Posterior cingulate gyrus (tissue), 11 donors: ENCODE results near the gene TGFBR2.

Experiments
- DNase-seq, 10 donors: peaks; one replicate each; pipeline versions ENCODE4 v3.0.0 to v3.0.0-alpha.2; 2020 to 2021; ENCODE audit warnings: mixed read lengths in 3 of 10
- intact Hi-C: fragments of 100-400 bp; cut with DNase I; formaldehyde crosslinking; loops from one replicate; pipeline ENCODE4 v1.15.1; 2023

The TGFBR2 gene

DNA sequence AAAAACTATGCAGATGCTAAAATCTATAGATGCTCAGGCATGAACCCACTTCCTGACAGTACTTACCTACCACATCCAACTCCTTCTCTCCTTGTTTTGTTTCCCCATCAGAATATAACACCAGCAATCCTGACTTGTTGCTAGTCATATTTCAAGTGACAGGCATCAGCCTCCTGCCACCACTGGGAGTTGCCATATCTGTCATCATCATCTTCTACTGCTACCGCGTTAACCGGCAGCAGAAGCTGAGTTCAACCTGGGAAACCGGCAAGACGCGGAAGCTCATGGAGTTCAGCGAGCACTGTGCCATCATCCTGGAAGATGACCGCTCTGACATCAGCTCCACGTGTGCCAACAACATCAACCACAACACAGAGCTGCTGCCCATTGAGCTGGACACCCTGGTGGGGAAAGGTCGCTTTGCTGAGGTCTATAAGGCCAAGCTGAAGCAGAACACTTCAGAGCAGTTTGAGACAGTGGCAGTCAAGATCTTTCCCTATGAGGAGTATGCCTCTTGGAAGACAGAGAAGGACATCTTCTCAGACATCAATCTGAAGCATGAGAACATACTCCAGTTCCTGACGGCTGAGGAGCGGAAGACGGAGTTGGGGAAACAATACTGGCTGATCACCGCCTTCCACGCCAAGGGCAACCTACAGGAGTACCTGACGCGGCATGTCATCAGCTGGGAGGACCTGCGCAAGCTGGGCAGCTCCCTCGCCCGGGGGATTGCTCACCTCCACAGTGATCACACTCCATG, 65.3 kb downstream of the TGFBR2 start:
- intact Hi-C loops, result no loop called here
- no peak for DNase-seq

- DNase-seq, result no peak
- intact Hi-C loops, result no loop called here
Measured at GRCh38 chr3:30672287-30672735, 65.9 kb downstream of the TGFBR2 start.

DNA sequence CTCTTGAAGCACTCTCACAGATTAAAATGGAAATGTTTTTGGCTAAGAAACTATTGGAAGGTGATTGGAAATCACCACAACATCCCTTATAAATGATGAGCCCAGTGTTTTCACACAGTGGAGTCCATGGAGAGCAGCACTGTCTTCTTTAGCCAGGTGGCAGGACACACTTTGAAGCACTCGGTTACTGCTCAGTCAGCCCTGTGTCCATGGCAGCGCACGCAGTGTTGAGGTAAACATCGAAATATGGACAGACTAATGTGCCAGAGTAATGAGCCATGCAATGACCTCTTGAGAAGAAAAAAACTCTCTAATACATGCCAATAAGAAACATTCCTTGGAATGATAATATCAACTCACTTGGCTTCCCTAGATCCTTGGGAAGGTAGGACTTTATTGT, 66.6 kb downstream of the TGFBR2 start:
- intact Hi-C loops, result no loop called here
- DNase-seq, result no peak

- intact Hi-C loops, result no loop called here
Measured at GRCh38 chr3:30673425-30674341, 67.3 kb downstream of the TGFBR2 start.

DNA sequence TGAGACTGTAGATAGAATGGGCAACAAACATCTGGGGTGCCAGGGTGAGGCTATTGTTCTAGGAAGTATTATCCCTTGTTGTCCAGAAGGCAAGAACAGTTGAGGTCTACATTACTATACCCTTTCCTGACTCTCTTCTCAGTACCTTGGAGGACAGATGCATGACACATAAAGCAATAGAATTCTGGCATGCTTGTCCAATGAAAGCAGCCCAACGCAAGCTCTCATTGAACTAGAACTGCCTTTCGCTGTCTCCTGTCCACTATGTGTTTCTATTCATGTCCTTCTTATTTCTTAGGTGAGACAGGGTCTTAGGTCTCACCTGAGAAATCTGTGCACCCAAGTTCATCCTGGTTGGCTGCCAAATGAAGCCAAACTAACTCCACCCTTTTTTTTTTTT, 68.6 kb downstream of the TGFBR2 start:
- no peak for DNase-seq
- intact Hi-C loops, result no loop called here

More at GRCh38 chr3:30673425-30674341, 67.3 kb downstream of the TGFBR2 start:
- no peak for DNase-seq

DNA sequence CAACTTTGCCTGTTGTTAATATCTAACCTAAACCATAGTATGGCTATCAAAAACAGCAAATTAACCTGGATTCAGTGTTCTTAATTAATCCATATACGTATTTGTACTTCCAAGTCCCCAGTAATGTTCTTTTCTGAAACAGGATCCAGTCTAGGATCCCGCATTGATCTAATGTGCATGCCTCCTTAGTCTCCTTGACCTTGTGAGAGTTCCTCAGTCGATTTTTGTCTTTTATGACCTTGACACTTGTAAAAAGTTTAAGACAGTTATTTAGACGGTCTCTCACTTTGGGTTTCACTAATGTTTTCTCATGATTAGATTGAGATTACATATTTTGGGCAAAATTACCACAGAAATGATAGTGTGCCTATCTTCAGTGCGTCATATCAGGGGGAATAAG, 69.4 kb downstream of the TGFBR2 start:
- no peak for DNase-seq
- intact Hi-C loops, result no loop called here

DNA sequence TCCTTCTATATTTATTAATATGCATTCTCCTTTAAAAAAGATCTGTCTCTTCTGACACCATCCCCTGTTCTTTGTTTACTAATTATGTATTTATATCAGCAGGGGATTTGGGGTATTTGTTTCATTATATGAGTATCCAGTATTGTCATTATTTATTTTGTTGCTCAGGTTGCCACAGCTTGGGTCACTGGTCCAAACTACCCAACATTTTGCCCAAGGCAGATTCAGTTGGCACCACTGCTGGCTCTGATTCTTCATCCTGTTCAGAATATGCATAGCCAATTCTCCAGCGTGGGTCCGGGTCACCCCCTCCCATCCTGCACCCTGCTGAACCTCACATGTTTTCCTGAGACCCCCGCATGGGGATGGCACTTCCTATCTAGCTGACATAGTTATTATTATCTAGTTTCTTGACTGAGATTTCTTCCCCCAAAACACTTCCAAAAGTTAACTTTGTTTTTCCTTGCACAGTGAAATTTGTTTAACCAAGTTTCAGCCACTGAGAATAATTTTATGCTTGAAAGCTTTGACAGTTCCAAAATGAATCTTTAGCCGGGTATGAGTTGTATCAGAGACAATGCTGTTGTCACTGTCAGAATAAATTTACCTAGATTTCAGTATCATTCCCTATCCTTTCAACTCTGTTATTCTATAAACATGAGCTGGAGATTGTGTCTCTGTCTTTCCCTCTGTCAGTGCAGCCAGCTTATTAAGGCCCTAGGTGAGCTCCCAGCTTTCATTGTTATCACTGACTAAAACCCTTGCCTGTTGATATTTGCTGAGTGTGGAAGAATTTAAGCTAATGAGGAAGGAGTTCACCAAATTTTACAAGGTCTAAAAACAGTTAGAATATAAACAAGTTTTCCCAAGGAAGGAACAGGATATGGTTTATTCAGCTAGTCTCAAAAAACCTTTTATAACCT, 70.3 kb downstream of the TGFBR2 start:
- intact Hi-C loops, result no loop called here

DNA sequence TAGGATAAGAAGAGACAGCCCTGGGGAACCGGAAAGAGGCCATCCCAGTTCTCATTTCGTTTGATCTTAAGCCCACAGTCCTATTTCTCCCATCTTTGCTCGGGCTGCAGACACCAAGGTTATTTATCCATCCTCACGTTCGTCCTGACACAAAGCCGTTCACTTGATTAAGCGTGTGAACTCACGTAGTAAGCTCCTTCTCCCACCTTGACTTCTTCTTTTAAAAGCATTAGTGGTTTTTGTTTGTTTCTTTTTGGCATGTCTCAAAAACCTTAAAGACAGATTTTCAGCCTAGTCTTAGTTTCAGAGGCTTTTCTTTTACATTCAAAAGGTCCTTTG, 70.9 kb downstream of the TGFBR2 start:
- intact Hi-C loops, result no loop called here
- no peak for DNase-seq

More for the DNA sequence above, 70.3 kb downstream of the TGFBR2 start:
- DNase-seq, result no peak

- DNase-seq, result no peak
- intact Hi-C loops, result no loop called here
Measured at GRCh38 chr3:30679045-30679444, 72.6 kb downstream of the TGFBR2 start.

GRCh38 chr3:30680789-30681648, 74.6 kb downstream of the TGFBR2 start:
- intact Hi-C loops, result no loop called here
- DNase-seq, result peak; percentile 39 to 96 (median 71)

GRCh38 chr3:30681649-30682211, 75.3 kb downstream of the TGFBR2 start:
- intact Hi-C loops, result no loop called here
- peak in 5 of 10 donors; percentile 31 to 86 (median 49) for DNase-seq

- intact Hi-C loops, result no loop called here
- DNase-seq, result no peak
Measured at GRCh38 chr3:30682434-30683155, 76.2 kb downstream of the TGFBR2 start.

GRCh38 chr3:30683769-30684168, 77.4 kb downstream of the TGFBR2 start:
- DNase-seq, result no peak
- intact Hi-C loops, result no loop called here

DNA sequence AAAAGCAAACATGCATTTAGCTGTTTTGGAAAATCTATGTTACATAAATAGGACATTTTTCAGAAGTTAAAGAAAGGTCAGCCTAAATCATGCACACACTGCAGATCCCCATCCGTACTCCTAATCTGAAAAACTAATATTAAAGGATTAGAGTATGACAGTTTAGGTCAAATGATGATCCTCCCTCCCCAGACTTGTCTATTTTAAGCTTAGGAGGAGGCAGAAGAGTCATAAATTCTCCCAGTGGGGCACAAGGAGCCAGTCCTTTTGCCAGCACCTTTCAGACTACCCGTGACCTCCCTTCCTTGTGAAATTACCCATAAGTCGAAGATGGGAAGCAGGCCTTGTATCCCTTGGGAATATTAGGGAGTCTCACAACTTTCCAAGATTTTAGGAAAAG, 78.0 kb downstream of the TGFBR2 start:
- DNase-seq, result no peak
- intact Hi-C loops, result no loop called here

DNA sequence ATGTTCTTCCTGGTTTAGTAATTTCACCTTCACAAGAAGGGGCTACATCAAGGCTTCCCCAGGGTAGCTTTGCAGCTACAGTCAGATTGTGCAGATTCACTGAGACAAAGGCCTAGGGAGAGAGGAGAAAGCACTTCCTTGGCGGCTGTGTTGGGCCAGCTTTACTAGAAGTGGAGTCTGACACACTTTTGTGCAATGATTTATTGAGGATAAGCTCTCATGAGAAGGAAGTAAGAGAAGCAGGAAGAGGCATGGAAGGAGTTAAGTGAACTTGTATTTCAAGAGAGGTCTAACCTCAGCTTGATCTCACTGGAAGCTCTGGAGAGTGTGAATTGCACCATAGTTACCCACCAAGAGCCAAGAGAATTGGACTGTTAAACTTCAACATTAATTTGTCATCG, 78.9 kb downstream of the TGFBR2 start:
- intact Hi-C loops, result no loop called here
- DNase-seq, result no peak

- DNase-seq, result no peak
- intact Hi-C loops, result no loop called here
Measured at GRCh38 chr3:30686176-30686575, 79.8 kb downstream of the TGFBR2 start.

GRCh38 chr3:30686799-30687198, 80.4 kb downstream of the TGFBR2 start:
- intact Hi-C loops, result no loop called here
- DNase-seq, result no peak

GRCh38 chr3:30687930-30688570, 81.6 kb downstream of the TGFBR2 start:
- intact Hi-C loops, result no loop called here

More at GRCh38 chr3:30687930-30688570, 81.6 kb downstream of the TGFBR2 start:
- no peak for DNase-seq
